Testis (tissue), 2 donors: Measurements from ENCODE around the gene TP73.

Experiments used
- CTCF ChIP-seq, 3 experiments: fragments of 450-650 bp in 2 of 3; fragments of 200-600 bp in 1 of 3; sonication (generic) in 1 of 3; IDR thresholded peaks; one replicate each; pipeline ENCODE4 v1.5.1; 2016 to 2019; ENCODE audit warnings: antibody characterized with exemption in 3 of 3, mild to moderate bottlenecking in 2 of 3, moderate library complexity in 1 of 3
- POLR2A ChIP-seq: fragments of 450-650 bp; IDR thresholded peaks from one replicate; pipeline ENCODE4 v1.6.1; 2017; ENCODE audit warnings: antibody characterized with exemption, mild to moderate bottlenecking, moderate library complexity

GRCh38 chr1:3772715-3773571, 120.6 kb downstream of the TP73 start, which contains the start of gene SMIM1:
- TF ChIP-seq CTCF (IDR thresholded peaks at IDR 0.05) (no peak), POLR2A (no peak)
